Keratinocyte (primary cell): ENCODE data around the gene CFAP45. TPM values are rescaled to one million over a fixed set of nuclear protein-coding genes. Genes with fewer than 3 reads are reported as not detected.
A peak's percentile ranks its signal among the peaks of the same experiment; 100 is the strongest.

Source experiments
- DNase-seq: peaks from one replicate; pipeline ENCODE4 v3.0.0-alpha.2; 2011; ENCODE audit warnings: low read depth, missing footprints, low spot score
- FAIRE-seq: peaks from 2 replicates; lab custom pipeline; 2011; peaks lifted over from hg19 to GRCh38; lab: Jason Lieb, UNC
- H2AFZ ChIP-seq: 2 replicates; pipeline ENCODE4 v1.6.0; 2012; ENCODE audit warnings: low read length, control low read depth, inconsistent platforms; ENCODE audit not compliant: control insufficient read depth
- H3K27ac ChIP-seq: 2 replicates; pipeline ENCODE4 v1.5.1; 2011; ENCODE audit warnings: low read length; ENCODE audit not compliant: control insufficient read depth, insufficient read depth
- H3K27me3 ChIP-seq: 3 replicates; pipeline ENCODE4 v1.6.0; 2011; ENCODE audit warnings: low read length; ENCODE audit not compliant: control insufficient read depth, insufficient read depth; ENCODE audit errors: extremely low read depth
- H3K36me3 ChIP-seq, 2 experiments: 2 replicates in 1 of 2; 3 replicates in 1 of 2; pipeline ENCODE4 v1.5.1; 2011; ENCODE audit warnings: low read length in 2 of 2, mild to moderate bottlenecking in 1 of 2; ENCODE audit not compliant: control insufficient read depth in 2 of 2, insufficient read depth in 2 of 2; ENCODE audit errors: extremely low read depth in 1 of 2
- H3K4me1 ChIP-seq: 3 replicates; pipeline ENCODE4 v1.5.1; 2011; ENCODE audit warnings: low read length; ENCODE audit not compliant: control insufficient read depth, insufficient read depth; ENCODE audit errors: extremely low read depth
- H3K4me2 ChIP-seq: 3 replicates; pipeline ENCODE4 v1.6.0; 2011; ENCODE audit warnings: low read depth, low read length; ENCODE audit not compliant: control insufficient read depth, insufficient read depth; ENCODE audit errors: extremely low read depth
- H3K4me3 ChIP-seq, 3 experiments: fragments of 200-600 bp in 1 of 3; sonication (generic) in 1 of 3; 2 replicates in 2 of 3; 3 replicates in 1 of 3; pipeline ENCODE4 v1.5.1; 2011 to 2016; ENCODE audit warnings: low read length in 3 of 3, mild to moderate bottlenecking in 3 of 3, control low read depth in 2 of 3, inconsistent platforms in 1 of 3, low read depth in 1 of 3, mixed read lengths in 1 of 3, mixed run types in 1 of 3, moderate library complexity in 1 of 3; ENCODE audit not compliant: control insufficient read depth in 2 of 3, insufficient read depth in 2 of 3; ENCODE audit errors: extremely low read depth in 1 of 3
- H3K79me2 ChIP-seq: 2 replicates; pipeline ENCODE4 v1.6.0; 2012; ENCODE audit warnings: low read length; ENCODE audit not compliant: control insufficient read depth, insufficient read depth
- H3K9ac ChIP-seq: 3 replicates; pipeline ENCODE4 v1.6.0; 2011; ENCODE audit warnings: low read length; ENCODE audit not compliant: control insufficient read depth, insufficient read depth; ENCODE audit errors: extremely low read depth
- H3K9me1 ChIP-seq: 3 replicates; pipeline ENCODE4 v1.6.0; 2011; ENCODE audit warnings: low read length; ENCODE audit not compliant: control insufficient read depth, insufficient read depth; ENCODE audit errors: extremely low read depth
- H3K9me3 ChIP-seq: 2 replicates; pipeline ENCODE4 v1.5.1; 2012; ENCODE audit warnings: low read depth, low read length; ENCODE audit not compliant: control insufficient read depth
- H4K20me1 ChIP-seq: 3 replicates; pipeline ENCODE4 v1.6.0; 2011; ENCODE audit warnings: low read length; ENCODE audit not compliant: control insufficient read depth, insufficient read depth; ENCODE audit errors: extremely low read depth
- EZH2 ChIP-seq: IDR thresholded peaks from one replicate; pipeline ENCODE4 v1.6.1; 2012; ENCODE audit warnings: inconsistent platforms, mild to moderate bottlenecking, low read length, moderate library complexity
- dilution Hi-C: fragments of 300-500 bp; cut with MboI; formaldehyde crosslinking; loops from one replicate; pipeline ENCODE4 v1.7.0; 2020; ENCODE audit warnings: low sequenced_read_pairs; ENCODE audit not compliant: extremely low pct_ligation_motif_present
- polyA plus RNA-seq, 5 experiments: library from polyadenylated mRNA; depleted of rRNA in 3 of 5; stranded (reverse) in 3 of 5; stranded (forward) in 1 of 5; unstranded in 1 of 5; fragments of >200 nt; gene quantifications; 1 replicate in 1 of 5; 2 replicates in 3 of 5; 3 replicates in 1 of 5; pipeline versions ENCODE4 v1.2.1 to v1.2.3, GENCODE V29; 2011 to 2012; ENCODE audit warnings: missing spikeins in 2 of 5, low read depth in 1 of 5, low replicate concordance in 1 of 5
- TF ChIP-seq, protein P1 (sequence below), 3 experiments: IDR thresholded peaks in 1 of 3; conservative IDR thresholded peaks in 1 of 3; optimal IDR thresholded peaks in 1 of 3; 2 replicates in 2 of 3; 3 replicates in 1 of 3; pipeline versions ENCODE3 to v1.5.1; 2011; ENCODE audit warnings: low read length in 3 of 3, mild to moderate bottlenecking in 3 of 3, moderate library complexity in 2 of 3, control low read depth in 1 of 3, inconsistent platforms in 1 of 3; ENCODE audit not compliant: insufficient read depth in 2 of 3; ENCODE audit errors: extremely low read depth in 1 of 3

The CFAP45 gene
- polyA plus RNA-seq, 1 donor (not counting 4 experiments of a cell fraction or from before 2014, with no cell fraction given), result 2.3 TPM

GRCh38 chr1:159938211-159938852 lies 38.4 kb upstream of the CFAP45 start:
- H3K4me1 ChIP-seq, result peaks cover 63% of the 10 kb centered on the region
- H3K4me2 ChIP-seq, result no peak overlapping the region
- no peaks in the 10 kb centered on the region for H4K20me1 ChIP-seq
- no peak overlapping the region for H2AFZ ChIP-seq
- no peaks in the 10 kb centered on the region for H3K9me3 ChIP-seq
- H3K27me3 ChIP-seq, result no peaks in the 10 kb centered on the region
- no peak overlapping the region for H3K4me3 ChIP-seq
- no peaks in the 10 kb centered on the region for H3K9me1 ChIP-seq
- peak; percentile 60 for FAIRE-seq
- H3K79me2 ChIP-seq, result no peaks in the 10 kb centered on the region
- dilution Hi-C loops, result no loop called here
- DNase-seq, result no peak
- no peak overlapping the region for H3K9ac ChIP-seq
- H3K36me3 ChIP-seq, result peaks cover 3 to 4% of the 10 kb centered on the region in 2 experiments
- H3K27ac ChIP-seq, result no peak overlapping the region
- TF ChIP-seq, protein P1, sequence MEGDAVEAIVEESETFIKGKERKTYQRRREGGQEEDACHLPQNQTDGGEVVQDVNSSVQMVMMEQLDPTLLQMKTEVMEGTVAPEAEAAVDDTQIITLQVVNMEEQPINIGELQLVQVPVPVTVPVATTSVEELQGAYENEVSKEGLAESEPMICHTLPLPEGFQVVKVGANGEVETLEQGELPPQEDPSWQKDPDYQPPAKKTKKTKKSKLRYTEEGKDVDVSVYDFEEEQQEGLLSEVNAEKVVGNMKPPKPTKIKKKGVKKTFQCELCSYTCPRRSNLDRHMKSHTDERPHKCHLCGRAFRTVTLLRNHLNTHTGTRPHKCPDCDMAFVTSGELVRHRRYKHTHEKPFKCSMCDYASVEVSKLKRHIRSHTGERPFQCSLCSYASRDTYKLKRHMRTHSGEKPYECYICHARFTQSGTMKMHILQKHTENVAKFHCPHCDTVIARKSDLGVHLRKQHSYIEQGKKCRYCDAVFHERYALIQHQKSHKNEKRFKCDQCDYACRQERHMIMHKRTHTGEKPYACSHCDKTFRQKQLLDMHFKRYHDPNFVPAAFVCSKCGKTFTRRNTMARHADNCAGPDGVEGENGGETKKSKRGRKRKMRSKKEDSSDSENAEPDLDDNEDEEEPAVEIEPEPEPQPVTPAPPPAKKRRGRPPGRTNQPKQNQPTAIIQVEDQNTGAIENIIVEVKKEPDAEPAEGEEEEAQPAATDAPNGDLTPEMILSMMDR (optimal IDR thresholded peaks at IDR 0.05 in 1 of 3, IDR thresholded peaks at IDR 0.05 in 1 of 3, conservative IDR thresholded peaks at IDR 0.05 in 1 of 3; ENCODE audit: extremely low read depth in 1 of 3, insufficient read depth in 2 of 3, low read length in 3 of 3), result no peak
- TF ChIP-seq EZH2, result no peak

GRCh38 chr1:159937054-159937750 lies 37.2 kb upstream of the CFAP45 start:
- Histone ChIP-seq H3K4me2 (peak overlapping the region; percentile 24), H3K4me1 (peaks cover 62% of the 10 kb centered on the region), H3K9me1 (no peaks in the 10 kb centered on the region), H2AFZ (no peak overlapping the region), H3K4me3 (no peak overlapping the region), H3K9ac (no peak overlapping the region), H4K20me1 (no peaks in the 10 kb centered on the region), H3K27me3 (no peaks in the 10 kb centered on the region), H3K79me2 (no peaks in the 10 kb centered on the region), H3K9me3 (no peaks in the 10 kb centered on the region), H3K27ac (no peak overlapping the region), H3K36me3 (peaks cover 3 to 4% of the 10 kb centered on the region in 2 experiments)
- dilution Hi-C loops, result no loop called here
- no peak for DNase-seq
- no peak for TF ChIP-seq EZH2
- TF ChIP-seq, protein P1 (optimal IDR thresholded peaks at IDR 0.05 in 1 of 3, IDR thresholded peaks at IDR 0.05 in 1 of 3, conservative IDR thresholded peaks at IDR 0.05 in 1 of 3; ENCODE audit: extremely low read depth in 1 of 3, insufficient read depth in 2 of 3, low read length in 3 of 3), result no peak
- no peak for FAIRE-seq
